H1 (cell line): Measurements from ENCODE around the gene ASAP2.

Experiments used
- JUN ChIP-seq: IDR thresholded peaks from 2 replicates; pipeline ENCODE4 v1.6.1; 2011; ENCODE audit warnings: low read depth, mild to moderate bottlenecking, improper control_type of control experiment, low read length
- POLR2A ChIP-seq, 2 experiments: IDR thresholded peaks; 1 replicate in 1 of 2; 2 replicates in 1 of 2; pipeline ENCODE4 v1.6.1; 2011; ENCODE audit warnings: low read depth in 2 of 2, low read length in 2 of 2, mild to moderate bottlenecking in 2 of 2; ENCODE audit errors: control extremely low read depth in 1 of 2
- TF ChIP-seq, protein P1 (sequence below), 3 experiments: IDR thresholded peaks; 1 replicate in 2 of 3; 2 replicates in 1 of 3; pipeline versions ENCODE4 v1.5.1 to v1.6.1; 2011; ENCODE audit warnings: low read length in 3 of 3, mild to moderate bottlenecking in 3 of 3, inconsistent platforms in 2 of 3, low read depth in 1 of 3, moderate library complexity in 1 of 3; ENCODE audit not compliant: insufficient read depth in 1 of 3; ENCODE audit errors: control extremely low read depth in 1 of 3

GRCh38 chr2:9360110-9360509, 153.5 kb downstream of the ASAP2 start:
- TF ChIP-seq, protein P1, sequence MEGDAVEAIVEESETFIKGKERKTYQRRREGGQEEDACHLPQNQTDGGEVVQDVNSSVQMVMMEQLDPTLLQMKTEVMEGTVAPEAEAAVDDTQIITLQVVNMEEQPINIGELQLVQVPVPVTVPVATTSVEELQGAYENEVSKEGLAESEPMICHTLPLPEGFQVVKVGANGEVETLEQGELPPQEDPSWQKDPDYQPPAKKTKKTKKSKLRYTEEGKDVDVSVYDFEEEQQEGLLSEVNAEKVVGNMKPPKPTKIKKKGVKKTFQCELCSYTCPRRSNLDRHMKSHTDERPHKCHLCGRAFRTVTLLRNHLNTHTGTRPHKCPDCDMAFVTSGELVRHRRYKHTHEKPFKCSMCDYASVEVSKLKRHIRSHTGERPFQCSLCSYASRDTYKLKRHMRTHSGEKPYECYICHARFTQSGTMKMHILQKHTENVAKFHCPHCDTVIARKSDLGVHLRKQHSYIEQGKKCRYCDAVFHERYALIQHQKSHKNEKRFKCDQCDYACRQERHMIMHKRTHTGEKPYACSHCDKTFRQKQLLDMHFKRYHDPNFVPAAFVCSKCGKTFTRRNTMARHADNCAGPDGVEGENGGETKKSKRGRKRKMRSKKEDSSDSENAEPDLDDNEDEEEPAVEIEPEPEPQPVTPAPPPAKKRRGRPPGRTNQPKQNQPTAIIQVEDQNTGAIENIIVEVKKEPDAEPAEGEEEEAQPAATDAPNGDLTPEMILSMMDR (IDR thresholded peaks at IDR 0.05; ENCODE audit: control extremely low read depth in 1 of 3, insufficient read depth in 1 of 3, low read depth in 1 of 3, low read length in 3 of 3): no peak
- no peak for TF ChIP-seq POLR2A (IDR thresholded peaks at IDR 0.05; ENCODE audit: control extremely low read depth in 1 of 2, low read depth in 2 of 2, low read length in 2 of 2)
- no peak for TF ChIP-seq JUN
